Panc1 (cell line): ENCODE results near the gene SBF1.

Experiments
- CTCF ChIP-seq: fragments of 450-650 bp; IDR thresholded peaks from 2 replicates; pipeline ENCODE4 v1.5.1; 2017; ENCODE audit warnings: mild to moderate bottlenecking
- REST ChIP-seq, 2 experiments: IDR thresholded peaks; 2 replicates each; pipeline ENCODE4 v1.6.1; 2011 to 2012; ENCODE audit warnings: low read depth in 2 of 2, control low read depth in 1 of 2, low read length in 1 of 2, mild to moderate bottlenecking in 1 of 2, moderate library complexity in 1 of 2; ENCODE audit not compliant: insufficient read depth in 1 of 2
- SIN3A ChIP-seq: IDR thresholded peaks from 2 replicates; pipeline ENCODE4 v1.6.1; 2012; ENCODE audit warnings: low read depth, mild to moderate bottlenecking, low read length, moderate library complexity, borderline replicate concordance; ENCODE audit not compliant: insufficient read depth

- TF ChIP-seq REST (IDR thresholded peaks at IDR 0.05; ENCODE audit: insufficient read depth in 1 of 2, low read depth in 2 of 2, low read length in 1 of 2) (no peak), CTCF (no peak), SIN3A (no peak)
Measured at GRCh38 chr22:50504369-50505211, 29.8 kb upstream of the SBF1 start.
